Esophagus squamous epithelium (tissue), 5 donors: ENCODE measurements around the gene CD300LF. TPM values are rescaled to one million over a fixed set of nuclear protein-coding genes. Genes with fewer than 3 reads are reported as not detected.
A peak's percentile ranks its signal among the peaks of the same experiment; 100 is the strongest.

Source experiments
- DNase-seq: peaks from one replicate; lab custom pipeline; 2025; lab: John Stamatoyannopoulos, UW
- H3K27ac ChIP-seq, 4 donors: fragments of 200-600 bp; sonication (generic); one replicate each; pipeline ENCODE4 v1.5.1; 2016 to 2019; ENCODE audit warnings: mild to moderate bottlenecking in 1 of 4
- H3K27me3 ChIP-seq, 4 donors: fragments of 200-600 bp; sonication (generic); 1 replicate in 3 of 4; 2 replicates in 1 of 4; pipeline versions ENCODE4 v1.5.1 to v1.6.0; 2017 to 2021; ENCODE audit warnings: antibody characterized with exemption in 1 of 4
- H3K36me3 ChIP-seq, 3 donors: fragments of 200-600 bp; sonication (generic); one replicate each; pipeline ENCODE4 v1.5.1; 2016 to 2019
- H3K4me1 ChIP-seq, 3 donors: fragments of 200-600 bp; sonication (generic); one replicate each; pipeline ENCODE4 v1.5.1; 2017 to 2019
- H3K4me3 ChIP-seq, 4 donors: fragments of 200-600 bp; sonication (generic); 1 replicate in 3 of 4; 2 replicates in 1 of 4; pipeline ENCODE4 v1.5.1; 2016 to 2019; ENCODE audit warnings: mild to moderate bottlenecking in 2 of 4, moderate library complexity in 1 of 4
- H3K9me3 ChIP-seq, 3 donors: fragments of 200-600 bp; sonication (generic); one replicate each; pipeline ENCODE4 v1.5.1; 2016 to 2019
- POLR2A ChIP-seq, 4 donors: fragments of 450-650 bp; IDR thresholded peaks; one replicate each; pipeline ENCODE4 v1.6.1; 2017; ENCODE audit warnings: antibody characterized with exemption in 4 of 4, mild to moderate bottlenecking in 4 of 4, moderate library complexity in 3 of 4
- WGBS, 2 donors: methylation state at CpG; one replicate each; pipeline ENCODE4 v1.1.5; 2018; 5-methylcytosine and 5-hydroxymethylcytosine counted together
- intact Hi-C: fragments of 100-400 bp; cut with DNase I; formaldehyde crosslinking; loops from one replicate; pipeline ENCODE4 v1.15.0; 2022
- total RNA-seq, 4 donors: library from RNA; depleted of rRNA; stranded (reverse); fragments of >200 nt; gene quantifications; one replicate each; pipeline ENCODE4 v1.1.0, GENCODE V29; 2016
- TF ChIP-seq, protein P1 (sequence below), 6 experiments: fragments of 450-650 bp in 4 of 6; fragments of 200-600 bp in 2 of 6; sonication (generic) in 2 of 6; IDR thresholded peaks; one replicate each; pipeline ENCODE4 v1.5.1; 2016 to 2019; ENCODE audit warnings: antibody characterized with exemption in 6 of 6, mild to moderate bottlenecking in 4 of 6, moderate library complexity in 4 of 6
- donor health status: DM: yes; HTN: yes; CAD: no.

Gene CD300LF
- total RNA-seq, 4 donors from 2014 or later: 0.48 to 1.3 (median 0.89) TPM

DNA sequence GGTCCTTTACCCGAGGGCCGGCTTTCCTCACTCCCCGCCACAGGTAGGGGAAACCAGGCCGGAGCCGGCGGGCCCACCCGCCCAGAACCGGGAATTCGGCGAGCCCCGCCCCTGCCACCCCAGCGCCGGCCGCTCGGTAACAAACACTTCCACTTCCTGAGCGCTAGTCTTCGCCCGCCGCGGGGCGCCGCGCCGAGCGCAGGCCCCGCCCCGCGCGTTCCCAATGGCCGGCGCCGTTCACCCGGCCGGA is 35.5 kb upstream of the CD300LF start:
- TF ChIP-seq, protein P1, sequence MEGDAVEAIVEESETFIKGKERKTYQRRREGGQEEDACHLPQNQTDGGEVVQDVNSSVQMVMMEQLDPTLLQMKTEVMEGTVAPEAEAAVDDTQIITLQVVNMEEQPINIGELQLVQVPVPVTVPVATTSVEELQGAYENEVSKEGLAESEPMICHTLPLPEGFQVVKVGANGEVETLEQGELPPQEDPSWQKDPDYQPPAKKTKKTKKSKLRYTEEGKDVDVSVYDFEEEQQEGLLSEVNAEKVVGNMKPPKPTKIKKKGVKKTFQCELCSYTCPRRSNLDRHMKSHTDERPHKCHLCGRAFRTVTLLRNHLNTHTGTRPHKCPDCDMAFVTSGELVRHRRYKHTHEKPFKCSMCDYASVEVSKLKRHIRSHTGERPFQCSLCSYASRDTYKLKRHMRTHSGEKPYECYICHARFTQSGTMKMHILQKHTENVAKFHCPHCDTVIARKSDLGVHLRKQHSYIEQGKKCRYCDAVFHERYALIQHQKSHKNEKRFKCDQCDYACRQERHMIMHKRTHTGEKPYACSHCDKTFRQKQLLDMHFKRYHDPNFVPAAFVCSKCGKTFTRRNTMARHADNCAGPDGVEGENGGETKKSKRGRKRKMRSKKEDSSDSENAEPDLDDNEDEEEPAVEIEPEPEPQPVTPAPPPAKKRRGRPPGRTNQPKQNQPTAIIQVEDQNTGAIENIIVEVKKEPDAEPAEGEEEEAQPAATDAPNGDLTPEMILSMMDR (IDR thresholded peaks at IDR 0.05): peak in 3 of 6 experiments; percentile 29 to 45 (median 29)
- no peak for TF ChIP-seq POLR2A (IDR thresholded peaks at IDR 0.05)
- Histone ChIP-seq H3K9me3 (no peaks in the 10 kb centered on the region), H3K36me3 (peaks cover 0 to 11% (median 0%) of the 10 kb centered on the region in 3 donors), H3K4me1 (peaks cover 32 to 91% (median 48%) of the 10 kb centered on the region in 3 donors), H3K27me3 (peaks cover 0 to 4% (median 0%) of the 10 kb centered on the region in 4 donors), H3K27ac (peak overlapping the region; percentile 90 to 96 (median 94)), H3K4me3 (peak overlapping the region; percentile 86 to 99 (median 93))
- intact Hi-C loops: no loop called here
- DNase-seq: no peak
- 3% methylated on average over 12 of the region's 34 CpGs; no CpG with 5 or more reads in 1 of the 2 donors for WGBS, 2 donors

GRCh38 chr17:74746922-74747321 is 34.2 kb upstream of the CD300LF start:
- WGBS, 2 donors: 33 to 38% methylated on average over 3 to 6 of the region's 6 CpGs
- intact Hi-C loops: no loop called here
- H3K27ac ChIP-seq: peak overlapping the region in 3 of 4 donors; percentile 49 to 96 (median 93)
- peaks cover 20 to 91% (median 35%) of the 10 kb centered on the region in 3 donors for H3K4me1 ChIP-seq
- no peak for DNase-seq
- H3K9me3 ChIP-seq: no peaks in the 10 kb centered on the region
- TF ChIP-seq, protein P1 (IDR thresholded peaks at IDR 0.05): no peak
- no peak for TF ChIP-seq POLR2A (IDR thresholded peaks at IDR 0.05)
- H3K36me3 ChIP-seq: no peaks in the 10 kb centered on the region
- H3K27me3 ChIP-seq: peaks cover 0 to 15% (median 0%) of the 10 kb centered on the region in 4 donors
- H3K4me3 ChIP-seq: no peak overlapping the region

- DNase-seq: no peak
- 47 to 100% methylated on average over 1 to 5 of the region's 5 CpGs for WGBS, 2 donors
- peaks cover 0 to 21% (median 0%) of the 10 kb centered on the region in 4 donors for H3K27me3 ChIP-seq
- intact Hi-C loops: no loop called here
- peak overlapping the region in 2 of 4 donors; percentile 93 to 96 for H3K27ac ChIP-seq
- no peaks in the 10 kb centered on the region for H3K9me3 ChIP-seq
- H3K36me3 ChIP-seq: no peaks in the 10 kb centered on the region
- TF ChIP-seq, protein P1 (IDR thresholded peaks at IDR 0.05): no peak
- TF ChIP-seq POLR2A (IDR thresholded peaks at IDR 0.05): no peak
- no peak overlapping the region for H3K4me3 ChIP-seq
- peaks cover 15 to 91% (median 31%) of the 10 kb centered on the region in 3 donors for H3K4me1 ChIP-seq
These were observed 33.7 kb upstream of the CD300LF start for GRCh38 chr17:74746376-74746775.

DNA sequence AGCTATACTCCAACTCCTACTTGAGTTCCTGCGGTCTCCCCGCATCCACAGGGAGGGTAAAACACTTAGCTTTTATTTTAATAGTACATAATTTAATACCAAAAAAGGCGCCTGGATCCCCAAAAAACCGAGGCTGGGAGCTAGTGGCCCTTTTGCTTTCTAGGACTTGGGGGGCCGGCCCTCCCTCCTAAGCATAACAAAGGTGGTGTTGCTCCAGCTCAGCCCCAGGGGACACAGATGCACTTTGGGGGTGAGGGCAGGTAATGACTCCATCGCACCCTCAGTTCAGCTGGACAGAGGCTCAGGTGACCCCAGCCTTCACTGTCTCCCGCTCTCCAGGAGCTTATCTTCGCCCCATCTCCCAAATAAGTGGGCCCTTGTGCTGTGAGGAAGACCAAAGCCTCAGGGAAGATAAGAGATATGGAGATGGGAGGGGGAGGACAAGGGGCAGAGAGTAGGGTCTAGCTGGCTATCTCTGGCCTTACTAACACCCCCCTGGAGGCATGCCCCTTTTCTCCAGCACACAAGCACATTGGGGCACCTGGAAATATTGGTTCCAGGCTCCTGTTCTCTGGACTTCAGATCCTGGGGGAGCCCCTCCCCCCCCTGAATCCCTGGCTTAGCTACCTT is 32.9 kb upstream of the CD300LF start:
- intact Hi-C loops: loop anchor here (2.0 kb wide), 1 partner anchor 119 kb away; no protein-coding TSS in a partner anchor
- no peaks in the 10 kb centered on the region for H3K9me3 ChIP-seq
- 85 to 92% methylated on average over 6 to 8 of the region's 8 CpGs for WGBS, 2 donors
- peak overlapping the region in 2 of 4 donors; percentile 93 to 96 for H3K27ac ChIP-seq
- H3K4me3 ChIP-seq: no peak overlapping the region
- DNase-seq: no peak
- H3K4me1 ChIP-seq: peaks cover 13 to 85% (median 24%) of the 10 kb centered on the region in 3 donors
- H3K27me3 ChIP-seq: peaks cover 0 to 28% (median 0%) of the 10 kb centered on the region in 4 donors
- no peaks in the 10 kb centered on the region for H3K36me3 ChIP-seq
- TF ChIP-seq POLR2A (IDR thresholded peaks at IDR 0.05): no peak
- TF ChIP-seq, protein P1 (IDR thresholded peaks at IDR 0.05): no peak
